OCI-LY1 (cell line): ENCODE data around the gene FARSA.

Experiments
- H2AFZ ChIP-seq: fragments of 200-600 bp; sonication (generic), shearing (Covaris generic); 2 replicates; pipeline ENCODE4 v1.6.0; 2014; ENCODE audit warnings: antibody characterized with exemption, mild to moderate bottlenecking, low read length
- H3F3A ChIP-seq: fragments of 200-600 bp; sonication (generic), shearing (Covaris generic); 2 replicates; pipeline ENCODE4 v1.6.0; 2014; ENCODE audit warnings: mild to moderate bottlenecking, antibody characterized with exemption, low read length, moderate library complexity; ENCODE audit not compliant: insufficient read depth
- H3K27ac ChIP-seq: fragments of 200-600 bp; sonication (generic); 2 replicates; pipeline ENCODE4 v1.5.1; 2014; ENCODE audit warnings: low read length, mixed run types, mild to moderate bottlenecking, low read depth; ENCODE audit not compliant: poor library complexity, severe bottlenecking
- H3K27me3 ChIP-seq: fragments of 200-600 bp; sonication (generic); 2 replicates; pipeline ENCODE4 v1.6.0; 2014; ENCODE audit warnings: antibody characterized with exemption, mild to moderate bottlenecking, low read length, moderate library complexity; ENCODE audit not compliant: insufficient read depth
- H3K36me3 ChIP-seq: fragments of 200-600 bp; sonication (generic); 2 replicates; pipeline ENCODE4 v1.6.1; 2014; ENCODE audit warnings: mild to moderate bottlenecking, antibody characterized with exemption, low read length, moderate library complexity, mixed read lengths; ENCODE audit not compliant: insufficient read depth
- H3K4me1 ChIP-seq: fragments of 200-600 bp; sonication (generic); 2 replicates; pipeline ENCODE4 v1.5.1; 2014; ENCODE audit warnings: mild to moderate bottlenecking, low read length, moderate library complexity; ENCODE audit not compliant: insufficient read depth, severe bottlenecking
- H3K4me2 ChIP-seq: fragments of 200-600 bp; sonication (generic), shearing (Covaris generic); 2 replicates; pipeline ENCODE4 v1.6.1; 2014; ENCODE audit warnings: low read length
- H3K4me3 ChIP-seq: fragments of 200-600 bp; sonication (generic); 2 replicates; pipeline ENCODE4 v1.5.1; 2014; ENCODE audit warnings: low read length, low read depth, mild to moderate bottlenecking, mixed read lengths; ENCODE audit not compliant: poor library complexity, severe bottlenecking
- H3K79me2 ChIP-seq: fragments of 200-600 bp; shearing (Covaris generic); 2 replicates; pipeline ENCODE4 v1.6.1; 2016; ENCODE audit warnings: mixed run types, low read length, mixed read lengths; ENCODE audit not compliant: insufficient read depth
- H3K9ac ChIP-seq: fragments of 200-600 bp; sonication (generic), shearing (Covaris generic); 2 replicates; pipeline ENCODE4 v1.6.1; 2014; ENCODE audit warnings: mild to moderate bottlenecking, low read length, mixed read lengths
- H3K9me2 ChIP-seq: fragments of 200-600 bp; sonication (generic), shearing (Covaris generic); 2 replicates; pipeline ENCODE4 v1.6.1; 2014; ENCODE audit warnings: low read depth, mild to moderate bottlenecking, low read length, mixed read lengths
- H3K9me3 ChIP-seq: fragments of 200-600 bp; shearing (Covaris generic); 2 replicates; pipeline ENCODE4 v1.6.1; 2014; ENCODE audit warnings: low read length, mixed read lengths
- H4K20me1 ChIP-seq: fragments of 200-600 bp; sonication (generic), shearing (Covaris generic); 2 replicates; pipeline ENCODE4 v1.6.0; 2016; ENCODE audit warnings: mild to moderate bottlenecking, low read length; ENCODE audit not compliant: insufficient read depth
- CTCF ChIP-seq: fragments of 200-600 bp; sonication (generic), shearing (Covaris generic); IDR thresholded peaks from 2 replicates; pipeline ENCODE4 v1.5.1; 2017; ENCODE audit warnings: mild to moderate bottlenecking, antibody characterized with exemption, low read length, moderate library complexity, mixed read lengths
- EZH2 ChIP-seq: fragments of 200-600 bp; sonication (generic), shearing (Covaris generic); IDR thresholded peaks from 2 replicates; pipeline ENCODE4 v1.8.0; 2017; ENCODE audit warnings: borderline replicate concordance, mixed run types, mild to moderate bottlenecking, antibody characterized with exemption, low read length, moderate library complexity, mixed read lengths

Gene FARSA

DNA sequence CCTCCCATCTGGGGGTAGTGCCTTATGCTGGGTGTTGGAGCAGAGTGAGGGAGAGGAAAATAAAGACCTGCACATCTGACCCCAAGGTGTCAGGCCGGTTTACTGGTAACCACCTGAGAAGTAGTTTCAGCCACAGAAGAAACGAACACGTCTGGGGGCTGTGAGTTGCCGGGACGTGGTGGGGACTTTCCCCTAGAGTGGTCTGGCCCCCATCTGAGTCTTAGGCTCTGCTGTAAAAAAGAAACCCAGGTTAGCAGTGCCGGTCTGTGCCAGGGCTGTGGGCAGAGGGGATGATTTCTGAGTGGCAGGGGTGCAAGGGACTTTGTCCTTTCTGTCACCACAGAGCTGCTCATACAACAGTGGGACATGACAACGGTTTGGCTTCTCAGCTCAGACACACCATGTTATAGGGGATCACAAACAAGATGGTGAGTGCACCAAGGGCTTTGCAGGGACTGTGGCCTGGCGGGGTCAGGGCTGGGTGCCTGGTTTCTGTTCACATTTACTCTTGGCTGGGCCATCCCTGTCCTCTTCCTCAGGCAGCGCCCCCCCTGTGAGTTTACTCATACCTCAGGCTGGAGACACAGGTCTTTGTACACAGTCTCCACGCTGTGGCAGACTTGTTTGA lies 33.5 kb downstream of the FARSA start:
- H3F3A ChIP-seq: no peaks in the 10 kb centered on the region
- no peak overlapping the region for H3K4me2 ChIP-seq
- no peaks in the 10 kb centered on the region for H3K9me3 ChIP-seq
- no peak overlapping the region for H3K4me3 ChIP-seq
- no peaks in the 10 kb centered on the region for H3K27me3 ChIP-seq
- H3K27ac ChIP-seq: peak overlapping the region; percentile 76
- H3K9me2 ChIP-seq: no peaks in the 10 kb centered on the region
- no peak for TF ChIP-seq CTCF
- TF ChIP-seq EZH2: no peak
- peaks cover 9% of the 10 kb centered on the region; the same call in 1 of the 2 replicates for H3K36me3 ChIP-seq
- H4K20me1 ChIP-seq: no peaks in the 10 kb centered on the region
- H3K79me2 ChIP-seq: no peaks in the 10 kb centered on the region
- peaks cover 3% of the 10 kb centered on the region for H3K4me1 ChIP-seq
- H3K9ac ChIP-seq: peak overlapping the region; percentile 18; the same call in 1 of the 2 replicates
- no peak overlapping the region for H2AFZ ChIP-seq

DNA sequence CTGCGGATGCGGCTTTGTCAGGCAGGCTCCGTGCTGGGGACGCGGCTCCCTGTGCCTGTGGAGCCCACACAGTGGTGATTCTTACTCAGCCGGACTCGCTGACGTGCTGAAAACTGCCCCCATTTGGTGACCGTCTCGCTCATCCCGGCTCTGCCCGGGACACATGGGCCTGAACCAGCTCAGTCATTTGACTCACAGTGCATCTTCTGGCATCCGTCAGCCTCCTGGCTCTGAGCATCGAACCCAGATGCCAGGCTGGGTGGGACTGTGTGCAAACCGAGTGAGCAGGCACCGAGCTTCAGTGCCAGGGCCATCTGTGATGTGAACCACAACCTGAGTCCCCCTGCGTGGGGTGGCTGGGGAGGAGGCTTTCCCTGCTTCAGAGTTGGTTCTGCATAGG lies 37.1 kb downstream of the FARSA start:
- no peaks in the 10 kb centered on the region for H3F3A ChIP-seq
- H3K27me3 ChIP-seq: no peaks in the 10 kb centered on the region
- no peak overlapping the region for H3K9ac ChIP-seq
- peaks cover 21% of the 10 kb centered on the region; the same call in 1 of the 2 replicates for H3K36me3 ChIP-seq
- no peak overlapping the region for H3K27ac ChIP-seq
- H3K4me2 ChIP-seq: no peak overlapping the region
- H4K20me1 ChIP-seq: no peaks in the 10 kb centered on the region
- TF ChIP-seq CTCF (no peak), EZH2 (no peak)
- H3K4me1 ChIP-seq: peaks cover 12% of the 10 kb centered on the region
- H3K4me3 ChIP-seq: no peak overlapping the region
- H2AFZ ChIP-seq: no peak overlapping the region
- H3K9me3 ChIP-seq: no peaks in the 10 kb centered on the region
- no peaks in the 10 kb centered on the region for H3K9me2 ChIP-seq
- no peaks in the 10 kb centered on the region for H3K79me2 ChIP-seq

GRCh38 chr19:12893582-12893981 lies 39.9 kb downstream of the FARSA start:
- Histone ChIP-seq H3K36me3 (peaks cover 21% of the 10 kb centered on the region; the same call in 1 of the 2 replicates), H3K4me2 (no peak overlapping the region), H3F3A (no peaks in the 10 kb centered on the region), H3K79me2 (no peaks in the 10 kb centered on the region), H3K9me2 (no peaks in the 10 kb centered on the region), H3K4me3 (no peak overlapping the region), H3K9ac (no peak overlapping the region), H3K27ac (no peak overlapping the region), H2AFZ (no peak overlapping the region), H3K9me3 (no peaks in the 10 kb centered on the region), H3K4me1 (peaks cover 12% of the 10 kb centered on the region), H3K27me3 (no peaks in the 10 kb centered on the region), H4K20me1 (no peaks in the 10 kb centered on the region)
- TF ChIP-seq EZH2 (no peak), CTCF (no peak)
